Renal pelvis (tissue), 12 donors: Measurements from ENCODE around the gene GSTT2B. TPM values are rescaled to one million over a fixed set of nuclear protein-coding genes. Genes with fewer than 3 reads are reported as not detected.
"Not testable (repeated sequence)": the region's sequence is repeated elsewhere in the genome, so short reads cannot be mapped to it uniquely, and the experiment has no call there.

Experiments used
- DNase-seq: peaks from one replicate; pipeline ENCODE4 v3.0.0-alpha.2; 2013
- long read RNA-seq, 16 experiments: transcript quantifications; one replicate each; lab custom pipeline, GENCODE V29; 2026
- polyA plus RNA-seq, 3 donors: library from polyadenylated mRNA; unstranded; fragments of 120-200 nt; gene quantifications; one replicate each; pipeline ENCODE4 v1.2.1, GENCODE V29; 2013; ENCODE audit not compliant: insufficient read length in 3 of 3

GSTT2B gene, protein sequence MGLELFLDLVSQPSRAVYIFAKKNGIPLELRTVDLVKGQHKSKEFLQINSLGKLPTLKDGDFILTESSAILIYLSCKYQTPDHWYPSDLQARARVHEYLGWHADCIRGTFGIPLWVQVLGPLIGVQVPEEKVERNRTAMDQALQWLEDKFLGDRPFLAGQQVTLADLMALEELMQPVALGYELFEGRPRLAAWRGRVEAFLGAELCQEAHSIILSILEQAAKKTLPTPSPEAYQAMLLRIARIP
- 10 to 100 TPM; 13.7 to 19.4 (median 14.8) TPM for polyA plus RNA-seq
- long read RNA-seq, donor 1, partial matches to known transcripts, result 0 of 1 reads
- long read RNA-seq, donor 1, other reads (novel, unspliced or antisense), result 0 of 1 reads
- long read RNA-seq, donor 2, partial matches to known transcripts, result 0 of 4 reads
- long read RNA-seq, donor 2, other reads (novel, unspliced or antisense), result 0 of 4 reads
- long read RNA-seq, donor 3, partial matches to known transcripts, result 0 of 1 reads
- long read RNA-seq, donor 3, other reads (novel, unspliced or antisense), result 0 of 1 reads
- long read RNA-seq, donor 4, transcript GSTT2B-201 (5 exons, 1,099 nt), result major isoform, 9 of 12 reads
- long read RNA-seq, donor 4, partial matches to known transcripts, result 0 of 12 reads
- long read RNA-seq, donor 4, other reads (novel, unspliced or antisense), result 0 of 12 reads
- long read RNA-seq, donor 5, transcript GSTT2B-201 (5 exons, 1,099 nt), result major isoform, 7 of 7 reads
- long read RNA-seq, donor 5, partial matches to known transcripts, result 0 of 7 reads
- long read RNA-seq, donor 5, other reads (novel, unspliced or antisense), result 0 of 7 reads
- long read RNA-seq, donor 6, transcript GSTT2B-201 (5 exons, 1,099 nt), result major isoform, 6 of 6 reads
- long read RNA-seq, donor 6, partial matches to known transcripts, result 0 of 6 reads
- long read RNA-seq, donor 6, other reads (novel, unspliced or antisense), result 0 of 6 reads
- long read RNA-seq, donor 7, transcript GSTT2B-201 (5 exons, 1,099 nt), result major isoform, 13 of 17 reads
- long read RNA-seq, donor 7, partial matches to known transcripts, result 0 of 17 reads
- long read RNA-seq, donor 7, other reads (novel, unspliced or antisense), result 0 of 17 reads
- long read RNA-seq, donor 8, partial matches to known transcripts, result 0 of 4 reads
- long read RNA-seq, donor 8, other reads (novel, unspliced or antisense), result 0 of 4 reads
- long read RNA-seq, donor 9, transcript GSTT2B-202 (5 exons, 819 nt), result minor isoform, 5 of 15 reads
- long read RNA-seq, donor 9, transcript GSTT2B-201 (5 exons, 1,099 nt), result major isoform, 10 of 15 reads
- long read RNA-seq, donor 9, partial matches to known transcripts, result 0 of 15 reads
- long read RNA-seq, donor 9, other reads (novel, unspliced or antisense), result 0 of 15 reads
- long read RNA-seq, donor 10, transcript GSTT2B-201 (5 exons, 1,099 nt), result major isoform, 5 of 6 reads
- long read RNA-seq, donor 10, partial matches to known transcripts, result 0 of 6 reads
- long read RNA-seq, donor 10, other reads (novel, unspliced or antisense), result 0 of 6 reads
- long read RNA-seq, donor 11, partial matches to known transcripts, result 0 of 2 reads
- long read RNA-seq, donor 11, other reads (novel, unspliced or antisense), result 0 of 2 reads
- long read RNA-seq, donor 12, transcript GSTT2B-201 (5 exons, 1,099 nt), result major isoform, 5 of 6 reads
- long read RNA-seq, donor 12, partial matches to known transcripts, result 0 of 6 reads
- long read RNA-seq, donor 12, other reads (novel, unspliced or antisense), result 0 of 6 reads
- long read RNA-seq, donor 13, transcript GSTT2B-201 (5 exons, 1,099 nt), result major isoform, 9 of 10 reads
- long read RNA-seq, donor 13, partial matches to known transcripts, result 0 of 10 reads
- long read RNA-seq, donor 13, other reads (novel, unspliced or antisense), result 0 of 10 reads
- long read RNA-seq, donor 14, transcript GSTT2B-201 (5 exons, 1,099 nt), result major isoform, 12 of 20 reads
- long read RNA-seq, donor 14, partial matches to known transcripts, result 6 of 20 reads
- long read RNA-seq, donor 14, other reads (novel, unspliced or antisense), result 0 of 20 reads
- long read RNA-seq, donor 15, partial matches to known transcripts, result 0 of 1 reads
- long read RNA-seq, donor 15, other reads (novel, unspliced or antisense), result 0 of 1 reads
- long read RNA-seq, donor 16, partial matches to known transcripts, result 0 of 2 reads
- long read RNA-seq, donor 16, other reads (novel, unspliced or antisense), result 0 of 2 reads

DNA sequence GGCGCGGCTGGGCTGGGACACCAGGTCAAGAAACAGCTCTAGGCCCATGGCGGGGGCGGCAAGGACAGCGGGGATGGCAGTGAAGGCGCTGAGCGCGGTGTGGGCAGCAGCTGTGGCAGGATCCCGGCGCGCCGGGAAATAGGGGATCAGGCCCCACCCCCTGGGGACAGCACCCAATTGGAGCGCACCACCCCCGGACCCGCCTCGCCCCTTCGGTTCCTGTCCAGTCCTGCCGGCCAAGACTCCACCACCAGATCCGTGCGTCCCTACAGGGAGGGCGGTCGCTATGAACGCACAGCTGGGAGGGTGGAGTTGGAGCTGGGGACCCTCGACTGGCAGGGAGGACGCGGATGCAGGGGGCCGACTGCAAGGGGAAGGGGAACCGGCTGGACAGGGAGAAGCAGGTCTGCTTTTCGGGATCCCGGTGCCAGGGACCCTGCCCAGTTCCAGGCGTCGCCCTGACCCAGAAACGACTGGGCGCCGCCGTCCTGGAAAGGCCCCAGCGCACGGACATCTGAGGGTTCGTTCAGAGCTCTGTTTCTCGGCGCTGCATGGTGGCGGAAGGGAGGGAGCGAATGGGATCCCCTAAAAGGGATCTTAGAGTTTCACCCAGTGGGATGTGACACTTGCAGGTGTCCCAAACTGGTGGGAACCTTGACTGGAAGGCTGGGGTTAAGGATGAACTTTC, at the start of gene GSTT2B:
GSTT2B (minus strand) TSS at position 112 of the 688 bp plus-strand sequence; CDS start at position 48, 64 bp downstream.
- DNase-seq, result not testable (repeated sequence)

DNA sequence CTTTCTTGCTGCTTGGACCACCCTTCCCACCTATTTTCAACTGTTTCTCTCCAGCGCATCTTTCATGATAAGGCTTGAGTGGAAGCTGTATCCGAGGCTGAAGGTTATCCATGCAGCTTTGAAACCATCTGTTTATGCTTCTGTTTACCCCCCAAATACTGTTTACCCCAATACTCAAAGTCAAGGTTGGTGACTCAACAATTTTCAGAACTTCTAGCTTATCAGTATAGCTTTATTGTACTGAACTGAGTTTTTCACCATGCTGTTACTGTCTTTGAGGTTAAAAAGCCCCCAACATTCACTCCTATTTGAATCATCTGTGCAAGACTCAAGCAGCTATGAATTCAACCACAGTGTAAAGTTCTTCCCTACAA, 49.0 kb upstream of the GSTT2B start:
- DNase-seq, result no peak

DNA sequence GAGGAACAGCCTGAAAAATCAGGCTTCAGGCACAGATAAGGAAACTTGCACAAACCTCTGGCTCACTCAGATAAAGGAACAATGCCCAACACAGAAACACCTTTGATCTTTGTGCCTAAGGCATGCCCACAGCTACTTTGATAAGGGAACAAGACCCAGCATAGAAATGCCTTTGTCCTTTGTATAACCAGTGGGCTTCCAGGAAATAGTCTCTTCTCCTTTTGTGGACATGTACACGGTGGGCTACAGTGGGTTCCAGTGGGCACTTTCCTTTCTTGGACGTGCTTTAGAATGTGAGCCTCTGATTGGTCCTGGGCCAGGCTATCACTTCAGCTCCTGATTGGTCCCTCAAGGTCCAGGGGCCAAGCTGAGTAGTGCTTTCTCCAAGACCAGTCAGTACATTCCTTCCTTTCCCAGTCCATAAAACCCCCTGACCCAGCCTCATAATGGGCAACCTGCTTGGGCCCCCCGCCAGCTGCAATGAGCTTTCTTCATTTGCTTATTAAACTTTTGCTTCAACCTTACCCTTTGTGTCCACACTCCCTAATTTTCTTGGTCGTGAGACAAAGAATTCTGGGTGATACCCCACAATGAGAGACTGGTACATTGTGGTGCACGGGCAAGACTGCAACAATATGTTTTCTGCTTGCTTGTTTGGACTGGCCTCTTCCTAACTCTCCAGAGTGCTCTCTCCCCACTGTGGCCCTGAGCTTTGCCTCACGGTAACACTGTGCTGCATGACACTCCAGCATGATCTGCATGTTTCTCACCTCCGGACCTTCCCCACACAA, 48.4 kb upstream of the GSTT2B start:
- no peak for DNase-seq

DNA sequence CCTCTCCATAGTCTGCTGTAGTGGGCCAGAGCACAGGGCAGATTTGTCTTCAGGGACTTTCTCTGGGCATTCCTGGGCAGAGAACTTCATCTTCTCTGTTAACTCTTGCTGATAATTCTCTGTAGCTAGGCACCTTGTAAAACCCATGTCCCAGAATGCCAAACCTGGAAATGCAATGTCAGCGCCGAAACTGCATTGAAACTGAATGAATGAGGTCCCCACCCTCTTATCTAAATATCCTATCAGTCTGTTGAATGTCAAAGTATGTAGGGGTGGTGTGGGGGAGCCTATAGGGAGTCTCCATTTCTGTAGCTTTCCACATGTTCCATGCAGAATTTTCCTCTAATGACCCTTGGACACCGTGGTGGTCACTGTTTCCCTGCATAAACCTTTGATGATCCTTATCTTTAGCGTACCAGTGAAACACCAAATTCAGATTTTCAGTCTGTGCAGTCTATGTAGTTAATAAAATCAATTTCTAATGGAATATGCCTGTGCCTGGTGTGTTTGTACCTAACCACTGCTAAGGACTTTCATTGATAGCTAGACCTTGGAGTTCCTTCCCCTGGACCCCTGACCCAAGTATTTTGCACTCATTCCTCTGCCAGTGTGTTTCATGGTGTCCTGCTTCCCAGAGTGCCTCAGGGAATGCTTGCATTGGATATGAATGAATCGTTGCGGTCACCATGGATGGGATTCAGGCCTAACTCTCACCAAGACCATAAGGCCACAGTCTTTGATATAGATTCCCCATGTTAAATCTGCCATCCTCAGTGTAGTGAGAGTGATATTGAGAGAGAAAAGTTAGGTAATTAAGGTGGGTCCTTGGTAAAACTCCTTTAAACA, 47.6 kb upstream of the GSTT2B start:
- DNase-seq, result no peak

DNA sequence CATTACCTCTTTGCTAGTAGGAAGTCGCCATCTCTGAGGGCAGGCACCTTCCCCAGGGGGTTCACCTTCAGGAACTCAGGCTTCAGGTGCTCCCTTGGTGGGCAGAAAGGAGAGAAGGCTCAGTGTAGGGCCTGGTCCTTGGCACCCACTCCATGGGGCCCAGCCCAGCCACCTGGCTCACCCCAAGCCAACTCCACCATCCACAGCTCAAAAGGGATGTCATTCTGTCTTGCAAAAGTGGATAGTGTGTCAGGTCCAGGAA, 47.0 kb upstream of the GSTT2B start:
- no peak for DNase-seq

DNA sequence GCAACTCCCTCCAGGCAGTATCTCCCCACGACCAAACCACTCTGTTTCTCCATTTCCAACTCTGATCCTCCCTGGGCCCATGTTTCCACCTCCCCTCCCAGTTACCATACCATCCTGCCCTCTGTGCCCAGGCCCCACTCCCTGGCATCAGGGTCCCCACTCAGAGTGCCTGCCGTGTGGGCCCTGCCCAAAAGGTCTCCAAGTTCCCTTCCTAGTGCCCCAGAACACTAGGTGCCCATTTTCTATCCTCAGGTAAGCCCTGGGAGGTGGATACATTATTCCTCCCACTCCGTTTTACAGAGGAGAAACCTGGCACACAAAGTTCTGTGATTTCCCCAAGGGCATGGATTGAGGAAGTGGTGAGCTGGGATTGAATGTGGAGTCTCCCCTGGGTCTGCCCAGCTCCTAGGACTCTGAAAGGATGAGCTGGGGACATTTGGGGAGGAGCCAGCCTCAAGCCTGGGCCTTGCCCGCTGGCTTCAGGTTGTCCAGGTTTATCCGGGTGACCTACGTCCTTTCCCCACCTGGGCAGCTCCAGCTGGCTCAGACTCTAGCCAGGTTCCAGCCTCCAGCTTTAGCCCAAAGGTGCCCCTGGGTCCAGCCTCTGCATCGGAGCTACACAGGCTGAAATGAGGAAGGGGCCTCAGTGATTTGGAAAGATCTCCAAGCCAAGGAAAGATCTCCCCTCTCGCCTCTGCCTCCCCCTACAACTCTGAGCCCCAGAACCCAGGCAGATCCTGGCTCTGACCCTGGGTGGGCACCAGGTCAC, 46.4 kb upstream of the GSTT2B start:
- no peak for DNase-seq

DNA sequence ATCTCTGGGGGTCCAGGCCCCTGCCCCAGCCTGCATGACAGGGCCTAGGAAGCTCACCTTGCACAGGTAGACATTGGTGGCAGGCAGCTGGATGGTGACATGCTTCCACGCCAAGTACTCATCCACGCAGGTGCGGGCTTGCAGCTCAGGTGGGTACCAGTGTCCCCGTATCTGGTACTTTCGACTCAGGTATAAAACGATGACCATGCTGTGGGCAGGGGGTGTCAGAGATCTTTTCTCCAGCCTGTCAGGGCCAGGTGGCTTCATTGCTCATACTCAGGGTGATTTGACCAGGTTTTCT, 45.9 kb upstream of the GSTT2B start:
- DNase-seq, result no peak

DNA sequence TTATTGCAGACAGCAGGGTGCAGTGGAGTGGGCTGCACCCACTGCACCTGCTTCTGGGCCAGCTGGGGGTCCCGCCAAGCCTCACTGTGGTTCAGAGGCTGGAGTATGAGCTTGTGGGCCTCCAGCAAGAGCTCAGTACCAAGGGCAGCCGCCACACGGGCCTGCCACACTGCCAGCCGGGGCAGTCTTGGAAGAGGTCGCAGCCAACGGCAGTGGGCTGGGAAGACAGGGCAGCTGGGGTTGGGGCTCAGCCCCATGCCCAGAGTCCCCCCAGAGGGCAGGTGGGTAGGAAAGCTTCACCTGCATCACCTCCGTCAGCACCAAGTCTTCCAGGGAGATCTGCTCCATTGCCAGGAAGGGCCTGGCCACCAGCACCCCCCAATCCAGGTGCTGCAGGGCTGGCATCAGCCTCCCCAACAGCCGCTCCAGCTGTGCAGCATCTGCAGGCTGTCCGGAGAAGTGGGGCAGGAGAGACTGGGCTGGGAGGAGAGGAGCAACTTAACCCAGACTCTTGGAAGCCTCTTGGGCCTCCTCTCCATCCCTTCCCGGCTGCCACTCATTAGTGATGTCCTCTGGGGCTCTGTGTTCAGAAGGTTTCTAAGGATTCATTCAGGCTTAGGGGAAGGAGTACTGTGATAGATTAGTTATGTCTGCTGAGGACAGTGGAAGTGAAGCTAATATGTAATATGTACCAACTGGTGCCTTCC, 45.4 kb upstream of the GSTT2B start:
- DNase-seq, result no peak

DNA sequence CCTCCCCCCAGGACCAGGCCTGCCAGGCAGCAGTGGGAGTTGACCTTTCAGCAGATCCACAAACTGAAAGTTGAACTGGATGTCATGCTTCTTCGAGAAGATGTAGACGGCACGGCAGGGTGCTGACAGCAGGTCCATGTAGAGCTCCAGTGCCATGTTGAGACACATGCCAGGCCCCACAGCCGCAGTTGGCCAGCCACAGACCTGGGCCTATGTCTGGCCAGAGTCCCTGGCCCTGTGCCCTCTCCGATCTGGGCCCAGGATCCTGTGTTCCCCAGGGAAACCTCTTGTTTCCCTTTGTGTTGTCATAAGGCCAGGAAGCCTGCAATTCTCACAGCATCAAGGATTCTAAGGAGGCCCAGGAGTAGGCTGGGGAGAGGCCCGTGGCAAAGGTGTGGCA, 44.2 kb upstream of the GSTT2B start, which contains the start of gene GSTT4:
GSTT4 (minus strand) TSS at position 253 of the 400 bp plus-strand sequence; CDS start at position 156, 97 bp downstream.
- no peak for DNase-seq

DNA sequence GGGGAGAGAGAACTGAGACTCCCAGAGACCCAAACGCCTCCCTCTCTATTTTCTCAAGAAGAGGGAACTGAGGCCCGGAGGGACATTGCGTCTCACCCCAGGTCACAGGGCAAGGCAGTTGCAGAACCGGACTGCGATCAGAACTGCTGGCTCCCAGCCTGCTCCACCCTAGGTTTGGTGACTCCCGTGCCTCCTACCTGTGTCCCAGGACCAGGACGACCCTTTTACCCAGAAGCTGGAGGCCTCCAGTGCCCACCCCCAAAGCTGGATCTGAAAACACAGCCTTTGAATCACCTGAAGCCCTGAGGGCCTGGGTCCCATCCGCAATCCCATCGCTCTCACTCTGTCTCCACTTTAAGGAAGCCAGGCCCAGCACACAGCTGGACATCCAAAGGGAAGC, 42.9 kb upstream of the GSTT2B start:
- DNase-seq, result no peak

DNA sequence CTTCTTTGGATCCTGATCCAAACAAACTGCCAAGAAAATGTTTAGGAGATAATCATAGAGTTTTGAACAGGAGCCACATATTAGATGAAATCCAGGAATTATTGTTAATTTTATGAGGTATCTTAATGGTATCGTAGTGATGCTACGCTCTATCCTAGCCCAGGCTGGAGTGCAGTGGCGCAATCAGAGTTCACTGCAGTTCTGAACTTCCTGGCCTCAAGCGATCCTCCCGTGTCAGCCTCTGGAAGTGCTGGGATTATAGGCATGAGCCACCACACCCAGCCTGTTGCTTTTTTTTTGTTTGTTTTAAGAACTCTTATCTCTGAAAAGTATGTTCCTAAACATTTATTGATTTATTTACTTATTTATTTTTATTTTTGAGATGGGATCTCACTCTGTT, 41.9 kb upstream of the GSTT2B start:
- DNase-seq, result no peak

DNA sequence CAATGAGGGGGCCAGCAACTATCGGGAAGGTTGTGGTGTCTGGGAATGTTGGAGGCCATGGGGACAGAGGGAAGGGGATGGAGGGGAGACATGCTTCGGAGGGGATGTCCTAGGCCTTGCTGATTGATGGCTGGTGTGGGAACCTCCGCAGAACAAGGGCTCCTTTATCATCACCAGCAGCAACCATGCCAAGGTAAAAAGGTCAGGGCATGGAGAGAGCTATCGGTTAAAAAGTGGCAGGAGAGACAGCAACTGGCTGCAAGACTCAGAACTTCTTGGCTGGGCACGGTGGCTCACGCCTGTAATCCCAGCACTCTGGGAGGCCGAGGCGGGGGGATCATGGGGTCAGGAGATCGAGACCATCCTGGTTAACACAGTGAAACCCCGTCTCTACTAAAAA, 41.3 kb upstream of the GSTT2B start:
- no peak for DNase-seq

DNA sequence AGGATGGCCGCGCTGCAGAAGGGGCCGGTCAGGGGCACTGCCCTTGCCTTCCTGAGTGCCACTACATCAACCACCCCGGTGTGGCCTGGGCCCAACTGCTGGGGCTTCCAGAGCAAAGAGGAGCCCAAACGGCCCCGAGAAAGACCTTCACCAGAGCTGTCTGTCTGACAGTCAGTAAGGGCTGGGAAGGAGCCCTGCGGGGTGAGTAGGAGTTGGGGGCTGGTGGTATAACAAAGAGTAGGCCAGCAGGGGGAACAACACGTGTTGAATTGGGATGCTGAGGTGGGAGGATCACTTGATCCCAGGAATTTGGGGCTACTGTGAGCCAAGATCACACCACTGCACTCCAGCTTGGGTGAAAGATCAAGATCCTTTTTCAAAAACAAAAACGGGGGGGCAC, 40.3 kb upstream of the GSTT2B start:
- DNase-seq, result no peak

DNA sequence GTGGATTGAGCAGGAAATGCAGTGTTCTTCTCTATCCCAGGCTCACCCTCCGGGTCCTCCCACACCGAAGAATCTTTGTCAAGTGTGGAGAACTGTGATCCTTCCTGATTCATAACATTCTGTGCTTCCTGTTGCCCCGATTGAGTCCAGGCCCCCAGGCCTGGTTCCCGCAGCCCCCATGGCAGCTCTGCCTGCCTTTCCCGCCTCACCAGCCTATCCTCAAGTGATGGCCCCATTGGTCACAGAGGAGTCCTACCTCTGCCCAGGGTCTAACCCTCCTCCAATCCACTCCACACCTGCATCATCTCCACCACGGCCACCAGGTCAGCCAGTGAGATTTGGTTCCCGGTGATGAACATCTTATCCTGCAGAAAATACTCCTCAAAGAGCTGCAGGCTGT, 38.8 kb upstream of the GSTT2B start:
- not testable (repeated sequence) for DNase-seq

DNA sequence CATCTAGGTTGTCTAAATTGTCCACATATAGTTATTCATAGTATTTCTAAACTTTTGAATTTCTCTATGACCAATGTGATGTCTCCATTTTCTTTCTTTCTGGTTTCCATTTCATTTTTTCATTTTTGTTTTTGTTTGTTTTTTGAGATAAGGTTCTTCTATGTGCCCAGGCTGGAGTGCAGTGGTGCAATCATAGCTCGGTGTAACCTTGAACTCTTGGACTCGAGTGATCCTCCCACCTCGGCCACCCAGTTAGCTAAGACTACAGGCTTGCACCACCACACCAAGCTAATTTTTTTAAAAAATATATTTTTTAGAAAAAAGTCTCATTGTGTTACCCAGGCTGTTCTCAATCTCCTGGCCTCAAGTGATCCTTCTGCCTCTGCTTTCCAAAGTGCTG, 36.1 kb upstream of the GSTT2B start:
- no peak for DNase-seq

DNA sequence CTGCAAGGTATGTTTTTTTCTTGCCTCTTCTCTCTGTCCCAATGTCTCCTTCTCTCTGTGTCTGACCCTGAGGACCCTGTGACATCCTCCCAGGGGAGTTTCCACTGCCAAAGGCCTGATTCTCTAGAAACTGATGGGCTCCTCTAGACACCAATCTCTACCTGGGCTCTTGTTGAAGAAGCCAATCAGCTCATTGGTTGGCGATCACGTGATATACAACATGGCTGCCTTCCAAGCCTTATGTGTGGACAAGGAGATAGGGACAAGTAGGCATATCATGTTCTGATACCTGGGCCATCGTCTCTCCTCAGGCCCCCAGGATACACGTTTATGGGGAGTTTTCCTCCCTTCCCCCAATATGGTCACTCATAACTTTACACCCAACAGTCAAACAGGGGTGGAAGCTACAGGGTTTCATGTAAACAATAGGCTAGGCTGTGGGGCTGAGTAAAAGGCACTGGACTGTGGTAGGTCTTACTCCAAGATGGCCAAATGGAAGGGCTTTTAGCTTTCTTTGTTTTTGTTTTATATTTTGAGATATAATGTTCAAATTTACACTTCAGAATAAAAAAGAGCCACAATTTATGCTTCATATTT, 32.7 kb upstream of the GSTT2B start:
- not testable (repeated sequence) for DNase-seq
